DMS79 treated with DMSO at 0.1 percent for 48 hours (cell line): ENCODE results near the gene PIK3R1.

Experiments
- DNase-seq: peaks from one replicate; lab custom pipeline; 2025; lab: John Stamatoyannopoulos, UW

Gene PIK3R1

GRCh38 chr5:68296895-68297294, 81.3 kb downstream of the PIK3R1 start:
- no peak for DNase-seq

GRCh38 chr5:68297656-68298055, 82.1 kb downstream of the PIK3R1 start:
- no peak for DNase-seq

- DNase-seq: no peak
Observed at GRCh38 chr5:68298479-68298878, 82.9 kb downstream of the PIK3R1 start.

- no peak for DNase-seq
Observed at GRCh38 chr5:68299105-68299504, 83.5 kb downstream of the PIK3R1 start.

GRCh38 chr5:68299575-68299974, 84.0 kb downstream of the PIK3R1 start:
- no peak for DNase-seq

GRCh38 chr5:68303038-68303738, 87.6 kb downstream of the PIK3R1 start:
- no peak for DNase-seq

GRCh38 chr5:68303754-68304420, 88.3 kb downstream of the PIK3R1 start:
- DNase-seq: no peak

GRCh38 chr5:68304421-68305052, 89.0 kb downstream of the PIK3R1 start:
- no peak for DNase-seq

- DNase-seq: no peak
Observed at GRCh38 chr5:68305223-68305870, 89.8 kb downstream of the PIK3R1 start.

GRCh38 chr5:68306361-68307014, 90.9 kb downstream of the PIK3R1 start:
- no peak for DNase-seq

GRCh38 chr5:68313336-68313735, 97.8 kb downstream of the PIK3R1 start:
- no peak for DNase-seq

- DNase-seq: no peak
Observed at GRCh38 chr5:68314465-68314864, 98.9 kb downstream of the PIK3R1 start.

GRCh38 chr5:68315679-68316271, 100.2 kb downstream of the PIK3R1 start:
- no peak for DNase-seq

GRCh38 chr5:68316469-68316868, 100.9 kb downstream of the PIK3R1 start:
- no peak for DNase-seq

- no peak for DNase-seq
Observed at GRCh38 chr5:68317646-68318045, 102.1 kb downstream of the PIK3R1 start.

- DNase-seq: no peak
Observed at GRCh38 chr5:68318955-68319705, 103.6 kb downstream of the PIK3R1 start.

- DNase-seq: no peak
Observed at GRCh38 chr5:68319706-68320412, 104.3 kb downstream of the PIK3R1 start.

- no peak for DNase-seq
Observed at GRCh38 chr5:68320413-68320986, 104.9 kb downstream of the PIK3R1 start.

- DNase-seq: no peak
Observed at GRCh38 chr5:68325065-68325580, 109.6 kb downstream of the PIK3R1 start.
